IMR-90 (cell line): Measurements from ENCODE around the gene TBC1D30. TPM values are rescaled to one million over a fixed set of nuclear protein-coding genes. Genes with fewer than 3 reads are reported as not detected.

ENCODE experiments used
- ATAC-seq: fragments of 200-7000 bp; cut with Tn5 transposase; 2 replicates; pipeline ENCODE4 v1.9.1; 2020; ENCODE audit warnings: low read depth, mild to moderate bottlenecking, moderate library complexity
- BruUV-seq: library from RNA; stranded (reverse); fragments of 400-500 nt; replicated peaks from 2 replicates; lab custom pipeline; 2021; lab: Mats Ljungman, UMichigan
- CTCF ChIA-PET: fragments of 300-600 bp; formaldehyde crosslinking; extraction: SDS; loops from one replicate; lab custom pipeline; 2021; ENCODE audit warnings: antibody characterized with exemption; lab: Yijun Ruan, JAX
- POLR2A ChIA-PET: fragments of 300-600 bp; sonication (Branson Sonifier 250); formaldehyde crosslinking; loops from one replicate; lab custom pipeline; 2022; ENCODE audit warnings: antibody characterized with exemption; ENCODE audit not compliant: unreplicated experiment; lab: Charles Lee
- DNase-seq: peaks from one replicate; pipeline ENCODE4 v3.0.0; 2013
- H2AFZ ChIP-seq: replicated peaks from 2 replicates; pipeline ENCODE3; 2013; ENCODE audit warnings: low read length, mild to moderate bottlenecking; ENCODE audit not compliant: poor library complexity
- H2AK5ac ChIP-seq: 2 replicates; pipeline ENCODE4 v1.6.1; 2013; ENCODE audit warnings: low read depth, low read length, inconsistent platforms
- H2AK9ac ChIP-seq: replicated peaks from 2 replicates; pipeline ENCODE3; 2013; ENCODE audit warnings: mild to moderate bottlenecking, low read depth, low read length, moderate library complexity; ENCODE audit not compliant: poor library complexity
- H2BK120ac ChIP-seq: 2 replicates; pipeline ENCODE4 v1.6.1; 2013; ENCODE audit warnings: low read depth, low read length, inconsistent platforms
- H2BK15ac ChIP-seq: 3 replicates; pipeline ENCODE4 v1.6.1; 2013; ENCODE audit warnings: low read depth, low read length, inconsistent platforms
- H2BK20ac ChIP-seq: 2 replicates; pipeline ENCODE4 v1.6.1; 2013; ENCODE audit warnings: low read depth, mild to moderate bottlenecking, inconsistent platforms, low read length, moderate library complexity
- H2BK5ac ChIP-seq: 2 replicates; pipeline ENCODE4 v1.6.1; 2013; ENCODE audit warnings: mild to moderate bottlenecking, low read depth, low read length, inconsistent platforms; ENCODE audit not compliant: poor library complexity, severe bottlenecking
- H3K14ac ChIP-seq: replicated peaks from 2 replicates; pipeline ENCODE4 v1.6.1; 2013; ENCODE audit warnings: low read depth, low read length, inconsistent platforms
- H3K18ac ChIP-seq: 2 replicates; pipeline ENCODE4 v1.6.1; 2013; ENCODE audit warnings: low read depth, low read length, control low read depth
- H3K23ac ChIP-seq: 2 replicates; pipeline ENCODE4 v1.6.1; 2013; ENCODE audit warnings: low read depth, low read length, inconsistent platforms
- H3K27ac ChIP-seq: 2 replicates; pipeline ENCODE4 v1.5.1; 2013; ENCODE audit warnings: mild to moderate bottlenecking, control low read depth, low read length; ENCODE audit not compliant: insufficient read depth
- H3K27me3 ChIP-seq: 2 replicates; pipeline ENCODE4 v1.6.1; 2013; ENCODE audit warnings: low read length; ENCODE audit not compliant: control insufficient read depth, insufficient read depth
- H3K36me3 ChIP-seq: 2 replicates; pipeline ENCODE4 v1.6.1; 2013; ENCODE audit warnings: low read length, mixed read lengths; ENCODE audit not compliant: control insufficient read depth, insufficient read depth
- H3K4ac ChIP-seq: 2 replicates; pipeline ENCODE4 v1.6.1; 2013; ENCODE audit warnings: low read depth, low read length, inconsistent platforms
- H3K4me1 ChIP-seq: 2 replicates; pipeline ENCODE4 v1.6.1; 2013; ENCODE audit warnings: low read length, mixed read lengths; ENCODE audit not compliant: control insufficient read depth, insufficient read depth
- H3K4me2 ChIP-seq: 2 replicates; pipeline ENCODE4 v1.6.1; 2013; ENCODE audit warnings: low read depth, mild to moderate bottlenecking, control low read depth, low read length, moderate library complexity
- H3K4me3 ChIP-seq: 2 replicates; pipeline ENCODE4 v1.5.1; 2013; ENCODE audit warnings: low read depth, mild to moderate bottlenecking, control low read depth, low read length, moderate library complexity; ENCODE audit not compliant: insufficient read depth
- H3K56ac ChIP-seq: 2 replicates; pipeline ENCODE4 v1.6.1; 2013; ENCODE audit warnings: low read length, inconsistent platforms; ENCODE audit not compliant: insufficient read depth; ENCODE audit errors: extremely low read depth
- H3K79me1 ChIP-seq, 2 experiments: 2 replicates each; pipeline ENCODE4 v1.6.1; 2013; ENCODE audit warnings: low read length in 2 of 2, inconsistent platforms in 1 of 2, low read depth in 1 of 2
- H3K9ac ChIP-seq: 2 replicates; pipeline ENCODE4 v1.6.1; 2013; ENCODE audit warnings: low read depth, low read length, control low read depth
- H3K9me1 ChIP-seq: 2 replicates; pipeline ENCODE4 v1.6.1; 2013; ENCODE audit warnings: low read length, inconsistent platforms; ENCODE audit not compliant: insufficient read depth
- H3K9me3 ChIP-seq: 2 replicates; pipeline ENCODE4 v1.6.1; 2013; ENCODE audit warnings: low read length; ENCODE audit not compliant: control insufficient read depth, insufficient read depth
- H4K20me1 ChIP-seq: 2 replicates; pipeline ENCODE4 v1.6.1; 2013; ENCODE audit warnings: low read length, inconsistent platforms; ENCODE audit not compliant: insufficient read depth
- H4K5ac ChIP-seq: 2 replicates; pipeline ENCODE4 v1.6.1; 2013; ENCODE audit warnings: mild to moderate bottlenecking, low read depth, low read length, control low read depth
- H4K8ac ChIP-seq, 2 experiments: 2 replicates each; pipeline ENCODE4 v1.6.1; 2013; ENCODE audit warnings: low read depth in 2 of 2, low read length in 2 of 2, control low read depth in 1 of 2, inconsistent platforms in 1 of 2
- H4K91ac ChIP-seq: 2 replicates; pipeline ENCODE4 v1.6.1; 2013; ENCODE audit warnings: low read depth, low read length, inconsistent platforms; ENCODE audit not compliant: insufficient read depth
- BHLHE40 ChIP-seq: fragments of 150-350 bp; IDR thresholded peaks from 2 replicates; pipeline ENCODE4 v1.6.1; 2016; ENCODE audit warnings: mild to moderate bottlenecking, low read depth, low read length
- CEBPB ChIP-seq: IDR thresholded peaks from 2 replicates; pipeline ENCODE4 v1.6.1; 2012; ENCODE audit warnings: low read depth, low read length, improper control_type of control experiment
- FOS ChIP-seq: fragments of 150-350 bp; IDR thresholded peaks from 2 replicates; pipeline ENCODE4 v1.6.1; 2016; ENCODE audit warnings: low read depth, low read length
- MAFK ChIP-seq: IDR thresholded peaks from 2 replicates; pipeline ENCODE4 v1.6.1; 2012; ENCODE audit warnings: low read depth, low read length, improper control_type of control experiment
- MAZ ChIP-seq: IDR thresholded peaks from 2 replicates; pipeline ENCODE4 v1.6.1; 2012; ENCODE audit warnings: low read depth, mild to moderate bottlenecking, low read length, improper control_type of control experiment, moderate library complexity, borderline replicate concordance
- MXI1 ChIP-seq: IDR thresholded peaks from 2 replicates; pipeline ENCODE4 v1.6.1; 2012; ENCODE audit warnings: low read depth, mild to moderate bottlenecking, low read length, moderate library complexity, borderline replicate concordance
- NFE2L2 ChIP-seq: fragments of 150-350 bp; IDR thresholded peaks from 2 replicates; pipeline ENCODE4 v1.6.1; 2016; ENCODE audit warnings: low read depth, mild to moderate bottlenecking, low read length
- POLR2A ChIP-seq: IDR thresholded peaks from 2 replicates; pipeline ENCODE4 v1.6.1; 2012; ENCODE audit warnings: mild to moderate bottlenecking, low read depth, low read length
- RAD21 ChIP-seq: IDR thresholded peaks from 2 replicates; pipeline ENCODE4 v1.6.1; 2012; ENCODE audit warnings: low read length, improper control_type of control experiment
- RCOR1 ChIP-seq: IDR thresholded peaks from 2 replicates; pipeline ENCODE4 v1.6.1; 2012; ENCODE audit warnings: mild to moderate bottlenecking, low read length, improper control_type of control experiment; ENCODE audit not compliant: insufficient replicate concordance
- RFX5 ChIP-seq: IDR thresholded peaks from 2 replicates; pipeline ENCODE4 v1.8.0; 2012; ENCODE audit warnings: low read depth, mild to moderate bottlenecking, low read length, moderate library complexity
- SMC3 ChIP-seq: fragments of 150-350 bp; IDR thresholded peaks from 2 replicates; pipeline ENCODE4 v1.6.1; 2016; ENCODE audit warnings: low read depth, mild to moderate bottlenecking, antibody characterized with exemption, low read length, moderate library complexity
- WGBS, 2 experiments: methylation state at CpG; one replicate each; pipeline versions ENCODE4 v1.1.5 to v1.1.7; 2013; ENCODE audit warnings: missing lambda C conversion rate in 2 of 2; ENCODE audit not compliant: insufficient read length in 1 of 2; ENCODE audit errors: extremely low coverage in 2 of 2; 5-methylcytosine and 5-hydroxymethylcytosine counted together
- dilution Hi-C: fragments of 300-500 bp; cut with HindIII; formaldehyde crosslinking; loops from one replicate; pipeline ENCODE4 v1.14.3; 2018; ENCODE audit warnings: low sequenced_read_pairs; ENCODE audit not compliant: unreplicated experiment
- in situ Hi-C: fragments of 300-500 bp; cut with MboI; formaldehyde crosslinking; loops from 3 replicates; pipeline ENCODE4 v1.14.3; 2019; ENCODE audit warnings: low sequenced_read_pairs, inconsistent platforms, mixed read lengths
- intact Hi-C: fragments of 100-400 bp; cut with micrococcal nuclease; formaldehyde crosslinking; loops from 2 replicates; pipeline ENCODE4 v1.10.0; 2022
- polyA plus RNA-seq, 3 experiments: library from polyadenylated mRNA; depleted of rRNA; stranded (reverse); fragments of >200 nt; gene quantifications; 2 replicates each; pipeline ENCODE4 v1.2.3, GENCODE V29; 2012; ENCODE audit warnings: low replicate concordance in 1 of 3
- total RNA-seq: library from RNA; depleted of rRNA; stranded (reverse); fragments of >200 nt; gene quantifications from 2 replicates; pipeline ENCODE4 v1.2.3, GENCODE V29; 2012
- TF ChIP-seq, protein P1 (sequence below): conservative IDR thresholded peaks from 2 replicates; pipeline ENCODE4 v1.5.1; 2012; ENCODE audit warnings: mild to moderate bottlenecking, low read depth, low read length, improper control_type of control experiment
- TF ChIP-seq, protein P2 (sequence below): fragments of 150-350 bp; IDR thresholded peaks from 2 replicates; pipeline ENCODE4 v1.6.1; 2016; ENCODE audit warnings: low read depth, mild to moderate bottlenecking, low read length, moderate library complexity, borderline replicate concordance

TBC1D30 gene
- total and polyA plus RNA-seq, 2 of the 4 experiments (the other 2 are of a cell fraction): 0.18 to 0.24 TPM

GRCh38 chr12:64912516-64913255, 88.2 kb downstream of the TBC1D30 start:
- Histone ChIP-seq H2BK15ac (no peak overlapping the region), H3K9ac (no peak overlapping the region), H3K27ac (no peak overlapping the region), H3K14ac (no peak overlapping the region), H2BK20ac (no peak overlapping the region), H3K4me2 (no peak overlapping the region), H3K27me3 (peaks cover 37% of the 10 kb centered on the region), H3K36me3 (no peaks in the 10 kb centered on the region), H3K18ac (no peak overlapping the region), H3K9me3 (no peaks in the 10 kb centered on the region), H3K4me3 (no peak overlapping the region), H2AFZ (no peak overlapping the region), H2AK5ac (no peak overlapping the region), H3K4me1 (no peaks in the 10 kb centered on the region), H3K23ac (no peak overlapping the region), H3K9me1 (no peaks in the 10 kb centered on the region), H4K91ac (no peak overlapping the region), H4K5ac (no peak overlapping the region), H3K56ac (no peak overlapping the region), H4K20me1 (no peaks in the 10 kb centered on the region), H3K79me1 (no peaks in the 10 kb centered on the region), H4K8ac (no peak overlapping the region), H3K4ac (no peak overlapping the region), H2AK9ac (no peak overlapping the region), H2BK5ac (no peak overlapping the region), H2BK120ac (no peak overlapping the region)
- TF ChIP-seq, protein P1, sequence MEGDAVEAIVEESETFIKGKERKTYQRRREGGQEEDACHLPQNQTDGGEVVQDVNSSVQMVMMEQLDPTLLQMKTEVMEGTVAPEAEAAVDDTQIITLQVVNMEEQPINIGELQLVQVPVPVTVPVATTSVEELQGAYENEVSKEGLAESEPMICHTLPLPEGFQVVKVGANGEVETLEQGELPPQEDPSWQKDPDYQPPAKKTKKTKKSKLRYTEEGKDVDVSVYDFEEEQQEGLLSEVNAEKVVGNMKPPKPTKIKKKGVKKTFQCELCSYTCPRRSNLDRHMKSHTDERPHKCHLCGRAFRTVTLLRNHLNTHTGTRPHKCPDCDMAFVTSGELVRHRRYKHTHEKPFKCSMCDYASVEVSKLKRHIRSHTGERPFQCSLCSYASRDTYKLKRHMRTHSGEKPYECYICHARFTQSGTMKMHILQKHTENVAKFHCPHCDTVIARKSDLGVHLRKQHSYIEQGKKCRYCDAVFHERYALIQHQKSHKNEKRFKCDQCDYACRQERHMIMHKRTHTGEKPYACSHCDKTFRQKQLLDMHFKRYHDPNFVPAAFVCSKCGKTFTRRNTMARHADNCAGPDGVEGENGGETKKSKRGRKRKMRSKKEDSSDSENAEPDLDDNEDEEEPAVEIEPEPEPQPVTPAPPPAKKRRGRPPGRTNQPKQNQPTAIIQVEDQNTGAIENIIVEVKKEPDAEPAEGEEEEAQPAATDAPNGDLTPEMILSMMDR: no peak
- no peak for TF ChIP-seq SMC3
- no peak for TF ChIP-seq CEBPB
- no peak for TF ChIP-seq MAFK
- TF ChIP-seq FOS: no peak
- TF ChIP-seq, protein P2, sequence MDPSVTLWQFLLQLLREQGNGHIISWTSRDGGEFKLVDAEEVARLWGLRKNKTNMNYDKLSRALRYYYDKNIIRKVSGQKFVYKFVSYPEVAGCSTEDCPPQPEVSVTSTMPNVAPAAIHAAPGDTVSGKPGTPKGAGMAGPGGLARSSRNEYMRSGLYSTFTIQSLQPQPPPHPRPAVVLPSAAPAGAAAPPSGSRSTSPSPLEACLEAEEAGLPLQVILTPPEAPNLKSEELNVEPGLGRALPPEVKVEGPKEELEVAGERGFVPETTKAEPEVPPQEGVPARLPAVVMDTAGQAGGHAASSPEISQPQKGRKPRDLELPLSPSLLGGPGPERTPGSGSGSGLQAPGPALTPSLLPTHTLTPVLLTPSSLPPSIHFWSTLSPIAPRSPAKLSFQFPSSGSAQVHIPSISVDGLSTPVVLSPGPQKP: no peak
- no peak for TF ChIP-seq MXI1
- TF ChIP-seq NFE2L2: no peak
- TF ChIP-seq RFX5: no peak
- TF ChIP-seq RAD21: no peak
- TF ChIP-seq BHLHE40: no peak
- TF ChIP-seq RCOR1: no peak
- TF ChIP-seq MAZ: no peak
- no peak for TF ChIP-seq POLR2A
- intact Hi-C loops: no loop called here
- ATAC-seq: peak; percentile 35; the same call in 1 of the 2 replicates
- CTCF ChIA-PET: no interaction called here
- DNase-seq: peak; percentile 40
- in situ Hi-C loops: loop anchor here (25.0 kb wide), 1 partner anchor 800 kb away; no protein-coding TSS in a partner anchor
- POLR2A ChIA-PET: no interaction called here
- dilution Hi-C loops: no loop called here
- WGBS, 2 experiments: no CpG with 5 or more reads among the region's 3 CpGs
- no TSS peak for BruUV-seq
